SK-N-MC (cell line): ENCODE results near the gene CNOT6L.

ENCODE experiments used
- DNase-seq: peaks from one replicate; pipeline ENCODE4 v3.0.0-alpha.2; 2011; ENCODE audit warnings: low read depth, low spot score
- H3K27ac ChIP-seq: fragments of 200-600 bp; sonication (generic); 2 replicates; pipeline ENCODE4 v1.5.1; 2016; ENCODE audit warnings: mixed run types
- H3K36me3 ChIP-seq: fragments of 200-600 bp; sonication (generic); 2 replicates; pipeline ENCODE4 v1.6.1; 2017; ENCODE audit warnings: antibody characterized with exemption, low read length, mixed read lengths; ENCODE audit not compliant: insufficient read depth
- H3K4me3 ChIP-seq: fragments of 200-600 bp; sonication (generic); 2 replicates; pipeline ENCODE4 v1.5.1; 2016
- H3K9ac ChIP-seq: fragments of 200-600 bp; sonication (generic); 2 replicates; pipeline ENCODE4 v1.8.0; 2017; ENCODE audit warnings: mixed run types, mixed read lengths; ENCODE audit not compliant: insufficient read length
- H3K9me3 ChIP-seq: fragments of 200-600 bp; sonication (generic); 2 replicates; pipeline ENCODE4 v1.6.1; 2017; ENCODE audit warnings: low read depth, mild to moderate bottlenecking, antibody characterized with exemption, low read length, moderate library complexity, mixed read lengths
- EZH2 ChIP-seq: fragments of 200-600 bp; sonication (generic); IDR thresholded peaks from one replicate; pipeline ENCODE4 v1.6.1; 2017; ENCODE audit warnings: antibody characterized with exemption
- FOXP2 ChIP-seq: optimal IDR thresholded peaks from 2 replicates; pipeline ENCODE3; 2011; ENCODE audit warnings: mild to moderate bottlenecking, moderate library complexity; ENCODE audit not compliant: insufficient read depth; ENCODE audit errors: extremely low read length, control extremely low read depth
- POLR2AphosphoS5 ChIP-seq: IDR thresholded peaks from 2 replicates; pipeline ENCODE4 v1.6.1; 2012; ENCODE audit warnings: mild to moderate bottlenecking, low read depth, low read length, borderline replicate concordance

The CNOT6L gene

DNA sequence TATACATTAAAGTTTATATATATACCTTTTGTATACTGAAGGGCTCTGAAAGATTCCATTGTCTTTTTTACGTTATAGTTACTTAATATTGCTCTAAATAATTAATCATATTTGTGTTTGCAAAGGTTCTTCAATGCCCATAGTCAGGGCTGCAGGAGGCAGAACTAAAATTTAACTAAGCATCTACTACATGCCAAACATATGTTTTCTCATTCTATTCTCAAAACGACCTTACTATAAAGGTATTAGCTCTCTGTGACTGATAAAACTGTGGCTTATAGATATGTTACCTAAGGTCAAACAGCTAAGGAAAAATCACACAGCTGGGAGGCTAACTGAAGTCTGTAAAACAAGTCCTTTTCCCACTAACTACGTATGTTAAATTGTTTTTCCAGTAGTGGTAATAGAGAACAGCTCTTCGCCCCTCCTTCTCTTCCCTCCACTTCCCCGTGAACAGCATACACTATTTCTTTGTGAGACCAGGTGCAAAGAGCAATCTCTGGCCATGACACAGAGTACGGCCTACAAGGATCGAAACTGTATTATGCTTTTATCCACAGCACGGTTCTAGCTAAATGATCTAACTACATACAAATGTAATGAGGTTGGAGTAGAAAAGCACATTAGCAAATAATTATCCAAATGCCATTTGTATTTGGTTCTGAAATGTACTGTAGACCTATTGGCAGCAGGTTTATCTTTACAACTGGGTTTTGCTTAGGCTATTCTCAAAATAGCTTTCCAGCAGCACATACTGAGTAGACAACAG lies 1.7 kb downstream of the CNOT6L start:
- no peak for DNase-seq
- Histone ChIP-seq H3K4me3 (peak overlapping the region; percentile 99), H3K36me3 (no peaks in the 10 kb centered on the region), H3K9me3 (no peaks in the 10 kb centered on the region), H3K9ac (peak overlapping the region; percentile 81), H3K27ac (0 out of 2 replicates have a peak overlapping the region, but pooled peaks have one; percentile 75)
- TF ChIP-seq POLR2AphosphoS5, result no peak
- no peak for TF ChIP-seq FOXP2
- no peak for TF ChIP-seq EZH2

DNA sequence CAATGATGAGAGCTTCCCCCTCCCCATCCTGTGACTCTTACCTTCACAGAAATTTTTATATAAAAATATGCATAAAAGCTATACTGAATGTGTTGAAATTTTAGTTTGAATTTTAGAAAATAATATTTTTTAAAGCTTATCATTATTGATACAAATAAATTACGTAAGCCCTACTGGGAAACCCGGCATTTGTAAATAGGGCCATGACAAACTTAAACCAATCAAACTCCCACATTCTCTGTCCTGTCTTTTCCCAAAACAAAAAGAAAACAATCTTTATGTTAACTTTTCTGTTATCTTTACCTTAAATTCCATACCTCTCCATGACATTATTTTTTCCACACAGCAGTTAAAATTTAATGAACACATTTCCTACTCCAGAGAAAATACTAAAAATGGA lies 2.6 kb downstream of the CNOT6L start:
- H3K36me3 ChIP-seq, result no peaks in the 10 kb centered on the region
- no peak overlapping the region for H3K9ac ChIP-seq
- no peak for DNase-seq
- no peak overlapping the region for H3K27ac ChIP-seq
- H3K4me3 ChIP-seq, result no peak overlapping the region
- TF ChIP-seq POLR2AphosphoS5, result no peak
- no peak for TF ChIP-seq FOXP2
- TF ChIP-seq EZH2, result no peak
- H3K9me3 ChIP-seq, result no peaks in the 10 kb centered on the region

- no peaks in the 10 kb centered on the region for H3K36me3 ChIP-seq
- no peak overlapping the region for H3K4me3 ChIP-seq
- no peak overlapping the region for H3K27ac ChIP-seq
- H3K9ac ChIP-seq, result no peak overlapping the region
- no peaks in the 10 kb centered on the region for H3K9me3 ChIP-seq
- TF ChIP-seq FOXP2 (no peak), EZH2 (no peak), POLR2AphosphoS5 (no peak)
- no peak for DNase-seq
Observed at GRCh38 chr4:77815636-77816035, 3.5 kb downstream of the CNOT6L start.

- DNase-seq, result no peak
- no peak overlapping the region for H3K9ac ChIP-seq
Observed at GRCh38 chr4:77805840-77806239, 13.3 kb downstream of the CNOT6L start.

DNA sequence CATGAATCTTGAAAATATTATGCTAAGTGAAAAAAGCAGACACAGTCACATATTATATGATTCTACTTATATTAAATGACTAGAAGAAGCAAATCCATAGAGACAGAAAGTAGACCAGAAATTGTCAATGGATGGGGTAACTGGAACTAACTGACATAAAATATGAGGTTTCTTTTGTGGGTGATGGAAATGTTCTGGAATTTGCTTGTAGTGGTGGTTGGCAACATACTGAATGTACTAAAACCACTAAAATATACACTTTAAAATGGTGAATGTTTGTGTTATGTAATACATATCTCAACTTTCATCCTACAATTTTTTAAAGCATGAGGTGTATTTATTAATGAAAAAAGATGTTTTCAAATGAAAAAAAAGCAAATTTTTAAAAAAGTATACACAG lies 14.7 kb downstream of the CNOT6L start:
- H3K36me3 ChIP-seq, result no peaks in the 10 kb centered on the region
- H3K9ac ChIP-seq, result no peak overlapping the region
- TF ChIP-seq EZH2, result no peak
- TF ChIP-seq FOXP2, result no peak
- no peak for TF ChIP-seq POLR2AphosphoS5
- no peak overlapping the region for H3K27ac ChIP-seq
- no peaks in the 10 kb centered on the region for H3K9me3 ChIP-seq
- no peak for DNase-seq
- H3K4me3 ChIP-seq, result no peak overlapping the region

More at GRCh38 chr4:77805840-77806239, 13.3 kb downstream of the CNOT6L start:
- no peak overlapping the region for H3K4me3 ChIP-seq
- H3K9me3 ChIP-seq, result no peaks in the 10 kb centered on the region
- H3K36me3 ChIP-seq, result no peaks in the 10 kb centered on the region
- TF ChIP-seq FOXP2 (no peak), POLR2AphosphoS5 (no peak), EZH2 (no peak)
- no peak overlapping the region for H3K27ac ChIP-seq

GRCh38 chr4:77802402-77802801 lies 16.8 kb downstream of the CNOT6L start:
- no peaks in the 10 kb centered on the region for H3K36me3 ChIP-seq
- no peak overlapping the region for H3K4me3 ChIP-seq
- DNase-seq, result no peak
- no peak overlapping the region for H3K27ac ChIP-seq
- H3K9ac ChIP-seq, result no peak overlapping the region
- TF ChIP-seq FOXP2 (no peak), EZH2 (no peak), POLR2AphosphoS5 (no peak)
- no peaks in the 10 kb centered on the region for H3K9me3 ChIP-seq

GRCh38 chr4:77801260-77801608 lies 17.9 kb downstream of the CNOT6L start:
- TF ChIP-seq EZH2, result no peak
- no peak for TF ChIP-seq POLR2AphosphoS5
- TF ChIP-seq FOXP2, result no peak
- H3K9ac ChIP-seq, result no peak overlapping the region
- no peaks in the 10 kb centered on the region for H3K9me3 ChIP-seq
- no peak for DNase-seq
- H3K4me3 ChIP-seq, result no peak overlapping the region
- H3K27ac ChIP-seq, result no peak overlapping the region
- H3K36me3 ChIP-seq, result no peaks in the 10 kb centered on the region

- Histone ChIP-seq H3K27ac (no peak overlapping the region), H3K9me3 (no peaks in the 10 kb centered on the region), H3K36me3 (no peaks in the 10 kb centered on the region), H3K9ac (no peak overlapping the region), H3K4me3 (no peak overlapping the region)
- TF ChIP-seq POLR2AphosphoS5 (no peak), FOXP2 (no peak), EZH2 (no peak)
- no peak for DNase-seq
Observed at GRCh38 chr4:77800483-77801259, 18.5 kb downstream of the CNOT6L start.
